Tibial nerve (tissue), 3 donors: ENCODE measurements around the gene CREB3L1.

Experiments
- CTCF ChIP-seq, 5 experiments: fragments of 200-600 bp in 3 of 5; fragments of 450-650 bp in 2 of 5; sonication (generic) in 3 of 5; IDR thresholded peaks; one replicate each; pipeline ENCODE4 v1.5.1; 2016 to 2019; ENCODE audit warnings: antibody characterized with exemption in 5 of 5, mild to moderate bottlenecking in 3 of 5, moderate library complexity in 2 of 5
- POLR2A ChIP-seq, 2 donors: fragments of 450-650 bp; IDR thresholded peaks; one replicate each; pipeline ENCODE4 v1.6.1; 2017; ENCODE audit warnings: antibody characterized with exemption in 2 of 2, mild to moderate bottlenecking in 2 of 2, moderate library complexity in 2 of 2

DNA sequence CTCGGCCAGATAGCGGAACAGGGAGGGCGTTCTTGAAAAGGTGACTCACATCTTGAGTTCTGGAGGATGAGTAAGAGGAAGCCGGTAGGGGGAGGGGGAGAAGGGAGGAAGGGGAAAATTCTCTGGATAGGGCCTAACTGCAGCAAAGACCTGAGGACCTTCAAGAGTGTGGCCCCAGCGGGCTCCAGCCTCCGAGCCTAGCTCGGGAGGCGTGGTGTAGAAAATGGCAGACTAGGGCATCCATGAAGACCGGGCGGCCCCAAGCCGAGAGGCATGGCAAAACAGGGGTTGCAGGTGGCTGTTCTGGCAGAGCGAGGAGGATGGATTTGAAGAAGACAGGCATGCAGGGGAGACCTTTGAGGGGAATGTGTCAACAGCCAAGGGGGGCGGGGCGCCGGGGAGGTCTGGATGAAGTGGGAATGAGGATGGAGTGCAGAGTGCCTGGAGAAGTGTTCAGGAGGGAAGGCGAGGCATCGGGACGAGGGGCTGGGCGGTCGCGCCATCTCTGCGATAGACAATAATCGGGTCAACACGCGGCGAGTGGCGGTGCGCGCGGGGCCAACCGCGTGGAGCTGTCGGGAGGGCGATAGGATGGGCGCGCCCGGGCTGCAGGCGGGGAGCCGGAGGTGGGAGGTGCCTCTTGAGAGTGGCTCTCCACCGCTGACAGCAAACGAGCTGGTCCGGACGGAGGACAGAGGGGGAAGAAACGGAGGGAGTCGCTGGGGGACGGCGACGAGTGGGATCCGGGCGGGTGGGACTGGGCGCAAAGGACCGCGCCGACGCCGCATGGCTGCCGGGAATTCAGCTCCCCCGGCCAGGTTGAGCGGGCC lies 40.0 kb upstream of the CREB3L1 start:
- no peak for TF ChIP-seq CTCF (IDR thresholded peaks at IDR 0.05)
- TF ChIP-seq POLR2A (IDR thresholded peaks at IDR 0.05): no peak
